NK-92 (cell line): ENCODE data around the gene CXCL16.
"Not testable (repeated sequence)": the region's sequence is repeated elsewhere in the genome, so short reads cannot be mapped to it uniquely, and the experiment has no call there.

Experiments used
- DNase-seq: peaks from one replicate; lab custom pipeline; 2025; ENCODE audit not compliant: unreplicated experiment; lab: John Stamatoyannopoulos, UW

Gene CXCL16

GRCh38 chr17:4701116-4701515 lies 38.6 kb downstream of the CXCL16 start:
- no peak for DNase-seq

DNA sequence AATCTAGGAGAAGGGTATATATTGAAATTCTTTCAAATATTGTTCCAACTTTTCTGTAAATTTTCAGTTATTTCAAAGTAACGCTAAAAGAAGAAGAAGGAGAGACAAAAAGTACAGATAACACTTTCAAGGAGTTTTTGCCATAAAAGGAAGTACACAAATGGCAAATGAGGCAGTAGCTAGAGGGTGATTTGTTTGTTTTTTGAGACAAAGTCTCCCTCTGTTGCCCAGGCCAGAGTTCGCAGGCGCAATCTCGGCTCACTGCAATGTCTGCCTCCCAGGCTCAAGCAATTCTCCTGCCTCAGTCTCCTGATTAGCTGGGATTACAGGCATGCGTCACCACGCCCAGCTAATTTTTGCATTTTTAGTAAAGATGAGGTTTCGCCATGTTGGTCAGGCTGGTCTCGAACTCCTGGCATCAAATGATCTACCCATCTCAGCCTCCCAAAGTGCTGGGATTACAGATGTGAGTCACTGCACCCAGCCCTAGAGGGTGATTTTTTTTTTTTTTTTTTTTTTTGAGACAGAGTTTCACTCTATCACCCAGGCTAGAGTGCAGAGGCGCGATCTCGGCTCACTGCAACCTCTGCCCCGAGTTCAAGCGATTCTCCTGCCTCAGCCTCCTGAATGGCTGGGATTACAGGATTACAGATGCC lies 40.2 kb downstream of the CXCL16 start:
- DNase-seq = not testable (repeated sequence)

- DNase-seq = no peak
Measured at GRCh38 chr17:4696437-4696805, 43.3 kb downstream of the CXCL16 start.

DNA sequence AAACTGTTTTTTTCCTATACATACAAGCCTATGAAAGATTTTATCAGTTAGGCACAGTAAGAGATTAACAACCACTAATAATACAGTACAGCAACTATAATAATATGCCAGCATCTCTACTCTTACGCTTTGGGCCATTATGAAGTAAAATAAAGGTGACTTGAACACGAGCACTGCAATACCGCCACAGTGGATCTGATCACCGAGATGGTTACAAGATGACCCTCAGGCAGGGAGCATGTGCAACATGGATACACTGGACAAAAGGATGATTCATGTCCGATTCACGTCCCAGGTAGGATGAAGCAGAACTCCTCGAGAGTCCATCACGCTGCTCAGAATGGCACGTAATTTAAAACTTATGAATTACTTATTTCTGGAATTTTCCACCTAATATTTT lies 46.3 kb downstream of the CXCL16 start:
- DNase-seq = no peak

- no peak for DNase-seq
Measured at GRCh38 chr17:4691686-4692085, 48.0 kb downstream of the CXCL16 start.

GRCh38 chr17:4690745-4691144 lies 49.0 kb downstream of the CXCL16 start:
- DNase-seq = no peak

DNA sequence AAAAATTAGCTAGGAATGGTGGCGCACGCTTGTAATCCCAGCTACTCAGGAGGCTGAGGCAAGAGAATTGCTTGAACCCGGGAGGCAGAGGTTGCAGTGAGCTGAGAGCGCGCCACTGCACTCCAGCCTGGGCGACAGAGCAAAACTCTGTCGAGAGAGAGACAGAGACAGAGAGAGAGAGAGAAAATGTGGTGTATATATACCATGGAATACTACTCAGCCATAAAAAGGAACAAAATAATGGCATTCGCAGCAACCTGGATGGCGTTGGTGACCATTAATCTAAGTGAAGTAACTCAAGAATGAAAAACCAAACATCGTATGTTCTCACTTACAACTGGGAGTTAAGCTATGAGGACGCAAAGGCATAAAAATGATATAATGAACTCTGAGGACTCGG lies 49.9 kb downstream of the CXCL16 start:
- not testable (repeated sequence) for DNase-seq

- not testable (repeated sequence) for DNase-seq
Measured at GRCh38 chr17:4683739-4684138, 56.0 kb downstream of the CXCL16 start.
